Measurements from ENCODE around the gene TXNRD2.
A peak's percentile ranks its signal among the peaks of the same experiment; 100 is the strongest.

TXNRD2 gene

DNA sequence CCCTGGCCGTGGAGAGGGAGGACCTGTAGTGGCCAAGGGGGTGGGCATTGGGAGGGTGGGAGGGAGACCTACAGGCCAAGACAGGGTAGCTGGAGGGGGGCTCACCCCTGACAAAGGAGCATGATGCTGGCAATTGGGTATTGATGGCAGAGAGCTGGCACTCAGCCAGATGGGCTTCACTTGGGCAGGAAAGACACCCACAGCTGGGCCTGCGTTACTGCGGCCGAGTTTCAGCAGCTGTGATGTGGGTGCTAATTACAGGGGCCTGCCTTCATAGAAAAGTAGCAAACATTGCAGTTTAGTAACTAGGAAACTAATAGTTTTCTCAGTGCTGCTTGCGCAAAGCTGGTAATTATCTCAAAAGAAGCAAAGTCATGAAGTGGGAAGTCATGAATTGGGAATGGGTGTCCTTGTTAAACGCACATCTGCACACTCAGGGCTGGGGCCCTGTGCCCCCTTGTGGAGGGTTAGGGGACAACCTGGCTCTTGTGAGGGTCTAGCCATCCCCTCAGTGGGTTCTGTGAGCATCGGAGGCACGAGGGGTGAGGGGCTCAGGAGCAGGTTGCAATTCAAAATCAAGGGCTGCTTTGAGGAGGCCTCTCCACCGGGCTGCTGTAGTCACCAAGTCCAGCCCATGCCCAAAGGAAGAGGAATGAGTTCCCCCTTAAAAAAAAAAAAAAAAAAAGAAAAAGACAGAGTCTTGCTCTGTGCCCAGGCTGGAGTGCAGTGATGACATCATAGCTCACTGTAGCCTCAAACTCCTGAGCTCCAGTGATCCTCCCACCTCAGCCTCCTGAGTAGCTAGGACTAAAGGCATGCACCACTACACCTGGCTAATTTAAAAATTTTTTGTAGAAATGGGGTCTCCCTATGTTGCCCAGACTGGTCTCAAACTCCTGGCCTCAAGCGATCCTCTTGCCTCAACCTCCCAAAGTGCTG is 24.4 kb upstream of the TXNRD2 start:
- DNase-seq, result no peak

DNA sequence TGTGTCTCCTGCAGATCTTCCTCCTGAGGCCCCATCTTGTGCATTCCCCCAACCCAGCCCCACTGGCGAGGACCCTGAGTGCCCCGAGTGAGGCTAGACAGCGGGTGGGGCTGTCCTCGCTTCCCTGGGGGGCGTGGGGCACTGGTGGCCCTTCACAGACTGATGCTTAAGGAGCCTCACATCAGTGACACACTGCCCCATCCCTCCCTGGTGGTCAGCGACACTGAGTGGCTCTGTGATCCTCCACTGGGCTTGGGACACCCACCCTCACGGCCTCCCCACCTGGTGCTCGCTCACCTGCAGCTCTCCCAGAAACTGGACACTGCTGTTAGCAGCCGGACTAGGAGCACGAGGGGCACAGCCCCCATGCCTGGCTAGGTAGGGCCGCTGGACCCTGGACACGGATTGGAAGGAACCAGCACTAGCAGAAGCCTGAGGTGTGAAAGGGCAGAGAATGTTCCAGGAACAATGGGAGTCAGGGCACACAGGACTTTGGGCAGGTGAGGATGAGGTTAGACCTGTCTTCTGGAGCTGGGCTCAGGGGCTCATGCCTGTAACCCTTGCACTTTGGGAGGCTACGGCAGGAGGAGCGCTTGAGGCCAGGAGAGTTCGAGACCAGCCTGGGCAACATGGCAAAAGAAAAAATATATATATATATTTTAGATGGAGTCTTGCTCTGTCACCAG is 23.2 kb upstream of the TXNRD2 start:
- DNase-seq, result no peak

DNA sequence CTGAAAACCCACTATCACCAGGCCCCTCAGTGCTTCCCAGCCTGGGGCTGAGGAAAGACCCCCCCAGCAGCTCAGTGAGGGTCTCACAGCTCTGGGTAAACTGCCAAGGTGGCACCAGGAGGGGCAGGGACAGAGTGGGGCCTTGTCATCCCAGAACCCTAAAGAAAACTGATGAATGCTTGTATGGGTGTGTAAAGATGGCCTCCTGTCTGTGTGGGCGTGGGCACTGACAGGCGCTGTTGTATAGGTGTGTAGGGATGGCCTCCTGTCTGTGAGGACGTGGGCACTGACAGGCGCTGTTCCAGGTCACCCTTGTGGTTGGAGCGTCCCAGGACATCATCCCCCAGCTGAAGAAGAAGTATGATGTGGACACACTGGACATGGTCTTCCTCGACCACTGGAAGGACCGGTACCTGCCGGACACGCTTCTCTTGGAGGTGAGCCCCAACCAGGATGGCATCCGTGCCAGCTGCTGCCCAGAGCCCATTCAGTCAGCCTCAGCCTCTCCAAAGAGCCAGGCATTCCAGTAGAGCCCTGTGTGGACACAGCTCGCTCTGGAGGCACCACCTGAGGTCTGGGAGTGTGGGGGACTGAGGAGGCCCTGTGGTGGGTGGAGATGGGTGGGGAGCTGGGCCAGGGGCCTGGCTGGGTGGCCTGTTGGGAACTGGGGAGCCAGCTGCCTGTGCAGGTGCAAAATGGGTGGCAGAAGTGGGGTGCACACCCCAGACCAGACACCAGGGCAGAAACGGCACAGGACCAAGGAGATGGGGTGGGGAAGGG is 22.4 kb upstream of the TXNRD2 start:
- DNase-seq, result no peak

DNA sequence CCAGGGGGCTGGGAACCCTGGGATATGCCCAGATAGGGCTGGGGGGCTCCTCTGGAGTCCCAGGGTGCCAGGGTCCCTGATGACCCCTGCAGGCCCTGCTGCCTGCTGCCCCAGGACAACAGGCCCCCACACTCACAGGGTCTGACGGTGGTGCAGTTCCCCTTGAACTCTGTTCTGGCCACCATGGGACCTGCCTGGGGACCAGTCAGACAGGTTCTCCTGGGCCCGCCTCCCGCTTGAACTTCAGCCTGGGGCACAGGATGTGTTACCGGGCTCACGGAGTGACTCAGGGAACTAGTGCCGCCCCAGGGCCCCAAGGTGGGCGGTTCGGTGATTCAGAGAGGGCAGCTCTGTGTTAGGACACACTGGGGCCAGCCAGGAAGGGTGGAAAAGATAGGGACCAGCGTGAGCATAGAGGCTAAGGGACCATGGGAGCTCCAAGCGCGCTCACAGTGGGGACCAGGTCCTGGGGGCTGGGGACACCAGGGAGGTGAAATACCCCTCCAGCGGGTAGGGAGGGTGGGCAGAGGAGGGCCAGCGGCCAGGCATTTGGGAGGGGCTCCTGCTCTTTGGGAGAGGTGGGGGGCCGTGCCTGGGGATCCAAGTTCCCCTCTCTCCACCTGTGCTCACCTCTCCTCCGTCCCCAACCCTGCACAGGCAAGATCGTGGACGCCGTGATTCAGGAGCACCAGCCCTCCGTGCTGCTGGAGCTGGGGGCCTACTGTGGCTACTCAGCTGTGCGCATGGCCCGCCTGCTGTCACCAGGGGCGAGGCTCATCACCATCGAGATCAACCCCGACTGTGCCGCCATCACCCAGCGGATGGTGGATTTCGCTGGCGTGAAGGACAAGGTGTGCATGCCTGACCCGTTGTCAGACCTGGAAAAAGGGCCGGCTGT is 21.5 kb upstream of the TXNRD2 start:
- no peak for DNase-seq

DNA sequence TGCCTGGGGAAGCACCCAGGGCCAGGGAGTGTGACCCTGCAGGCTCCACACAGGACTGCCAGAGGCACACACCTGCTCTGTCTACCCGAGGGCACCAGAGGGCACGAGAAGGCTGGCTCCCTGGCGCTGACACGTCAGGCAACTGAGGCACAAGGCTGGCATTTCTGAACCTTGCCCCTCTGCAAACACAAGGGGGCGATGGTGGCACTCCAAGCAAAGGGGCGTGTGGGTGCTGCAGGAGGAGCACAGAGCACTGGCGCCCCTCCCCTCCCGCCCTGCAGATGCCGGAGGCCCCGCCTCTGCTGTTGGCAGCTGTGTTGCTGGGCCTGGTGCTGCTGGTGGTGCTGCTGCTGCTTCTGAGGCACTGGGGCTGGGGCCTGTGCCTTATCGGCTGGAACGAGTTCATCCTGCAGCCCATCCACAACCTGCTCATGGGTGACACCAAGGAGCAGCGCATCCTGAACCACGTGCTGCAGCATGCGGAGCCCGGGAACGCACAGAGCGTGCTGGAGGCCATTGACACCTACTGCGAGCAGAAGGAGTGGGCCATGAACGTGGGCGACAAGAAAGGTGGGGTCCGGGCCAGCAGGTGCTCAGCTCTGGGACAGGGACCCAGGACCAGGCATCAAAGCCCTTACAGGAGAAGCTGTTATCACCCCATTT is 20.8 kb upstream of the TXNRD2 start:
- peak; percentile 59 for DNase-seq

DNA sequence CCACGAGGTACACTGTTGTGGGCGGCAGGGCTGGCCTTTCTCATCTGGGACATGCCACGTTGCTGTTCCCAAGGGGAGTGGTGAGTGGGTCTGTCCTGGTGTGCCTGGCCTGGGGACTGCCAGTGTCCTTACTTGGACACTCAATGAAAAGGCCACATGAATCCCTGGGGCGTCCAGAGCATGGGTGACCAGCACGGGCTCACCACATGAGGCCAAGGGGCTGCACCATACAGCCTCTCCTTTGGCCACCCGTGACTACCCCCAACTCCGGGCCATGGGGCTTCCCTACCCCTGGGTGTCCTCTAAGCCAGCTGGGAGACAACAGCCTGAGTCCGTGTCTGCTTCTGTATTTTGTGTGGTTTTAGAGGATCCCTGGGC is 20.2 kb upstream of the TXNRD2 start:
- DNase-seq, result no peak

DNA sequence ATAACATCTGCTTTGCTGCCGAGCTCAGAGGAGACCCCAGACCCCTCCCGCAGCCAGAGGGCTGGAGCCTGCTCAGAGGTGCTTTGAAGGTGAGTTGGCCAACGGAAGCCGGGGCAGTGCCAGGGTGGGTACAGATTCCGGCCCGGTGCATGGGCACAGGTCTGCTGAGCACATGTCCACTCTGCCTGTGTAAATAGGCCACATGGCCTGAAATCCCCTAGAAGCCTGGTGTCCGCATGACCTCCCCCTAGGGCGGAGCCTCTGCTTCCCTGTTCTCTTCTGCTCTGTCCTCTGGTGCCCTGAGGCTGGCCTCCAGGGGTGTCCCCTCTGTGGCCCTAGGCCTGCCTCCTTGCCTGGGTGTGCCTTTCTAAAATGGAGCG is 19.6 kb upstream of the TXNRD2 start:
- no peak for DNase-seq

DNA sequence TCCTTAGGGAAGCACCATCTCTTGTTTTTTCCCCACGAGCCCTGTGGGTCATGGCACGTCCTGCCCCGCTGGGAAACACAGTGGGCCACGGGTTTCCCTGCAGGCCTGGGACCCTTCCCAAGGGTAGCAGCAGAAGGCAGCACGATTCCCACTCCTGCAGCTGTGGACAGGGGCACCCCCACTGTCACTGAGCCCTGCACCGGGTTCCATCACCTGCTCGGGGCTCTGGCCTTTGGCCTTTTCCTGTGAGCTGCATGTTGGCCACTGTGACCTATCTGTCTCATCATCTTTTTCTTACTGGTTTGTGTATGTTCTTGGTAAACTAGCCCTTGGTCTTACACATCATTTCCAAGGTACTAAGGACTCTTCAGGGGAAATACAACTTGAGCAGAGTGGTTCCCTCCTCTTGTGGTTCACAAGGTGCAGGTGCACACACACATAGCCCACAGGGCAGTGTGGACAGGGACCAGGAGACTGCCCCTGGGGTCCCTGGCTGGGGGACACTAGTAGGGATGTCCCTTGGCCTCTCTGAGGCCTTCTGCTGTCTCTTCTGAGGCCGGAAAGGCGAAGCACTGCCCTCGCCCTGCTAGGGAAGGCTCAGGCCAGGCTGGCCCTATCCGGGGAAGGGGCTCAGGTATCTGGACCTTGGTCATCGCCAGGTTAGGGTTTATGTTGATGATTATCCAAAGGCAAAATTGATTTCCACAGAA is 19.0 kb upstream of the TXNRD2 start:
- no peak for DNase-seq

DNA sequence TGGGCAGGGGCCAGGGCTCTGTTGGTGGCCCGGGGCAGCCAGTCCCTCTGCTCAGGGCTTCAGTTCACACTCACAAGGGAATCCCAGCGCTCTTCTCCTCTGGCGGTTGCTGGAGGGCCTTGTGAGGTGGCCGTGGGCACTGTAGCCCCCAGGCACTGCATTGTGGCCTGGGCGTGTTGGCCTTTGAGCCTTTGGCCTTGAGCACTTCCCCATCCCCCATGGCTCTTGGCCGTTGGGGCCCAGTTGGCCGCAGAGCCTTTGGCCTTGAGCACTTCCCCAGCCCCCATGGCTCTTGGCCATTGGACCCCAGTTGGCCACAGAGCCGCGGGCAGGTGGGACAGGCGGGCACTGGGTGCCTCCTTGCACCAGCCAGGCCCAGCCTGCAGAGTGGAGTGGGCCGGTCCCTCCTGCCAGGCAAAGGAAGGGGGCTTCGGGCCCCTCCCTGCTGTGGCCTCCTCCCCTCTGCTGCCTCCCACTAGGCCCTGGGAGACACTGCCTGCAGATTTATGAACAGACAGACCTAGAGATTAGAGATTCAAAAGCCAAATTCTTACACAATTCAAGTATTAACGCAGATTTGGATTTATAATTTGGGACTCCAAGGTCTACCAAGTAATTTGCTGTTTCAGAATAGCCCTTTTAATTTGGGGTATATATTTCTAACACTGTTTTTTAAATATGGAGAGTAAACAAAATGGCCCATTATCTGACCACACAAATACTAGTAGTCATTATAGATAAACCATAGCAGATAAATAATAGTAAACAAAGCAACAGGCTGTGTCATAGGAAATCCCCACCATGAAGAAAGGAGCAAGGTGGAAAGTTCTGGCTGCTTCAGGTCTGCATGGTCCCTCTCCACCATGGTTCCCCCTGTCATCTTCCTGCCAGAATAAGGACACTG is 18.2 kb upstream of the TXNRD2 start:
- no peak for DNase-seq

DNA sequence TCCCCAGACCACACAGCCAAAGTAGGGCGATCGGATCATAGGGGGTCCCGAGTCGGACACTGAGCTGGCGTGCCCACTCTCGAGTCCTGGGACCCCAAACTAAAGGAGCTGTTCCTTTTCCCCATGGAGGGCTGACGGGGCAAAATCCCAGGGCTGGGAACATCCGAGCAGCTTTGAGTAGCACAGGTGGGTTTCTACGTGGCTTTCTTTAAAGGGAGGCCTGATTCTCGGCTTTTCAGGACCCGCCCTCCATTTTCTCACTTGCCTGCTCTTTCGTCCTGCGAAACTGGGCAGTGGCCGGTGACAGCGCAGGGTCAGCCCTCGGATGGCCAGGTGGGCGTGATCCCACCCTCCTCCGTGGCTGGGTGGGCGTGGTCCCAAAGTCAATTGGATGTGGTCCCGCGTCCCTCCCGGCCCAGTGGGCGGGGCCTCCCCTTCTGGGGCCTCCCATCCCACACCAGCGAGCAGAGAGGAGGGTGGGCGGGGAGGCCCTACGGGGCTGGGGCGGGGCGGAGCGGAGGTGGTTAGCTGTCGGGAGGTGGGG is 17.5 kb upstream of the TXNRD2 start:
- DNase-seq, result no peak

DNA sequence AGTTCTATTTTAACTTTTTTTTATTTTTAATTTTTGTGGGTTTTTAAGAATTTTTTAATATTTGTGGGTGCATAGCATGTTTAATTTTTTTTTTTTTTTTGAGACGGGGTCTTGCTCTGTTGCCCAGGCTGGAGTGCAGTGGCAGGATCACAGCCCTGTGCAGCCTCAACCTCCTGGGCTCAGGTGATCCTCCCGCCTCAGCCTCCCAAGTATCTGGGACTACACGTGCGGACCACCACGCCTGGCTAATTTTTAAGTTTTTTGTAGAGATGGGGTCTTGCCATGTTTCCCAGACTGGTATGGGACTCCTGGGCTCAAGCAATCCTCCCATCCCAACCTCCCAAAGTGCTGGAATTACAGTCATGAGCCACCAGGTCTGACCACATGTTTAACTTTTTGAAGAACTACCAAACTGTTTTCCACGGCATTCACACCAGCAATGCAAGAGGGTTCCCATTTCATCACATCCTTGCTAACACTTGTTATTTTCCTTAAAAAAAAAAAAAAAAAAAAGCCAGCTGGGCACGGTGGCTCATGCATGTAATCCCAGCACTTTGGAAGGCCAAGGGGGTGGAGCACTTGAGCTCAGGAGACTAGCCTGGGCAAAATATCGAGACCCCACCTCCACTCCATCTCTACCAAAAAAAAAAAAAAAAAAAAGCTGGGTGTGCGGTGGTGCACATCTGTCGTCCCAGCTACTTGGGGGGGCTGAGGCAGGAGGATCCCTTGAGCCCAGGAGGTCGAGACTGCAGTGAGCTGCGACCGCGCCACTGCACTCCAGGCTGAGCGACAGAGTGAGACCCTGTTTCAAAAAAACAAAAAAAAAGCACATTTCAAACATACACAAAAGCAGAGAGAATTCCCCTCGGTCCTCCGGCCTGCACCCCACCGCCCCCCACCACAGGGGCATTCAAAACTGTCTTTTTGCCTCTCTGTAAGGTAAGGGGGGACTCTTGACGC is 16.7 kb upstream of the TXNRD2 start:
- DNase-seq, result no peak

DNA sequence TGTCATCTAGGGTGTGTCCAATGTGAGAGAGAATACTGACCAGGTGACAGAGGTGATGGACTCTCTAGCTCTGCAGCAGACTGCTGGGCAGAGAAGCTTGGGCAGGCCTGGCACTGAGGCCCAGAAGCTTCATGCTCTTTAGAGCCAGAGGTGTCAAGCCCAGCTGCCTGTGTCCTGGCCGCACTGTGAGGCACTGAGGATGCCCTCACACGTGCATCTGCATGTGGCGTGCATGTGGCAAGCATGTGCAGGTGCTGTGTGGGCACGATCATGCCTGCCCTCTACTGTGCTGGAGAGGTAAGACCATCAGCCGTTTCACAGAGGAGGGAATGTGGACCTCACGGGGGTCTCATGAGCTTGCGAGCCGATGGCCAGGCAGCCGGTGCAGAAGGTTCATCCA is 15.8 kb upstream of the TXNRD2 start:
- no peak for DNase-seq

DNA sequence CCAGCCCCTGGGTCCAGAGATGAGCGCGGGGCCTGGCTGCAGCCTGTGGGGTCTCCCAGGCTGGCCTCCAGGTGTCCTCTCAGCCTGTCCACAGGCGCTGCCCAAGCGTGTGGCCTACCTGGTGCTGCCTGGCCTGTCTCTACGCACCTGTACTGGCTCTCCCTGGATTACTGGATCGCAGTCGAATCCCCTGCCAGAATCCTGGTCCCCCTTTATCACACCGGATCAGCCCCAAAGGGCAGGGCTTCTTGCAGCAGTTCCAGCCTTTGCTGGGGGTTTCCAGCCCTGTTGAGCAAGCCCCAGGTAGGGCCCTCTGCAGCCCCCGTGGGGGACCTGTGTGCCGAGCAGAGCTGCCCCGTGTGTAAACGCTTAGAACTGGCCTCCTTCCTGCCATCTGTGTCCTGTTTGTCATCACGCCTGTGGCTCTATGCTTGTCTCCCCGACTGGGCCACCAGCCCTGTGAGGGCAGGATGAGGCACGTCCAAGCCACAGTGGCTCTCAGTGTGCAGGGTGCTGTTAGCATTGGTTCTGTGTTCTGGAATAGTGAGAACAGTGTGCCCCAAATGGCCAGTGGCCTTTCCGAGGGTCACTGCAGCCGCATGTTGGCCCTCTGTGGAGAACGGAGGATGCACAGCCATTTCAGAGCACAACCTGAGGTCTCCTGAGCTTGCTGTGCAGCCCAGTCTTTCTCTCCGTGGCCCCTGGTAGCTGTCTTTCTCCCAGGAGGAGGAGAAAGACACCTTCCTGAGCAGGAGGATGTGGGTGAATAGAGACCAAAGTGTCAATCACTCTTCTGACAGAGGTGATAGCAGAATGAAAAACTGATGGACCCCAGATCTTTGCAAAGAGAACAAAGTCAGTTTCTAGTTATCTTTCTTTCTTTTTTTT is 13.9 kb upstream of the TXNRD2 start:
- no peak for DNase-seq

DNA sequence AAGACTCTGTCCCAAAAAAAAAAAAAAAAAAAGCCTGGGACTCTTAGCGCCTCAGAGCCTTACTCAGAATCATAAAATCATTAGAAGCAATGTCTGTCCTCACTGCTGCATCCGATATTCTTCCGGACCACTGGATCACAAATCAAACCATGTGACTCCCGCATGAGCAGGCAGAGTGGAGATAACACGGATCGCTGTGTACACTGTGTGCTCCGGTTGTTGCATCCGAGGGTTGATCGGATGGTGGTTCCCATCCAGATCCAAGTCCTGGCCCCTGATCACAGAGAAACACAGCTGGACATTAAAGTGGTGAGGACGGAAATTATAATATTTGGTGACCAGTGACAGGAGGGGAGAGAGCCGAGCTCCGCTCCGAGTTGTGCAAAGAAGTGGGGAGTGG is 9.7 kb upstream of the TXNRD2 start:
- DNase-seq, result no peak

DNA sequence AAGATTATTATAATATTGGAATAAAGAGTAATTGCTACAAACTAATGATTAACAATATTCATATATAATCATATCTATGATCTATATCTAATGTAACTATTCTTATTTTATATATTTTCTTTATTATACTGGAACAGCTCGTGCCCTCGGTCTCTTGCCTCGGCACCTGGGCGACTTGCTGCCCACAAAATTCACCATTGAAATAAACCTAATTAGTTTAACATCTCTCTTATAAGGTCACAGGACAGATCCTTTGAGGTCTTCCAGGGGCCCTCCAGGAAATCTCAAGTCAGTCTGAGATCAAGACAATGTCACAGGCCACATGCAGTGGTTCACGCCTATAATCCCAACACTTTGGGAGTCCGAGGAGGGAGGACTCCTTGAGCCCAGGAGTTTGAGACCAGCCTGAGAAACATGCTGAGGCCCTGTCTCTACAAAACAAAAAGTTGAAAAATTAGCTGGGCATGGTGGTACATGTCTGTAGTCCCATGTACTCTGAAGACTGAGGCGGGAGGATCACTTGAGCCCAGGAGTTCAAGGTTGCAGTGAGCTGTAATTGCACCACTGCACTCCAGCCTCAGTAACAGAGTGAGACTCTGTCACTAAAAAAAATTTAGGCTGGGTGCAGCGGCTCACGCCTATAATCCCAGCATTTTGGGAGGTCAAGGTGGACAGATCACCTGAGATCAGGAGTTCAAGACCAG is 6.6 kb upstream of the TXNRD2 start:
- no peak for DNase-seq

DNA sequence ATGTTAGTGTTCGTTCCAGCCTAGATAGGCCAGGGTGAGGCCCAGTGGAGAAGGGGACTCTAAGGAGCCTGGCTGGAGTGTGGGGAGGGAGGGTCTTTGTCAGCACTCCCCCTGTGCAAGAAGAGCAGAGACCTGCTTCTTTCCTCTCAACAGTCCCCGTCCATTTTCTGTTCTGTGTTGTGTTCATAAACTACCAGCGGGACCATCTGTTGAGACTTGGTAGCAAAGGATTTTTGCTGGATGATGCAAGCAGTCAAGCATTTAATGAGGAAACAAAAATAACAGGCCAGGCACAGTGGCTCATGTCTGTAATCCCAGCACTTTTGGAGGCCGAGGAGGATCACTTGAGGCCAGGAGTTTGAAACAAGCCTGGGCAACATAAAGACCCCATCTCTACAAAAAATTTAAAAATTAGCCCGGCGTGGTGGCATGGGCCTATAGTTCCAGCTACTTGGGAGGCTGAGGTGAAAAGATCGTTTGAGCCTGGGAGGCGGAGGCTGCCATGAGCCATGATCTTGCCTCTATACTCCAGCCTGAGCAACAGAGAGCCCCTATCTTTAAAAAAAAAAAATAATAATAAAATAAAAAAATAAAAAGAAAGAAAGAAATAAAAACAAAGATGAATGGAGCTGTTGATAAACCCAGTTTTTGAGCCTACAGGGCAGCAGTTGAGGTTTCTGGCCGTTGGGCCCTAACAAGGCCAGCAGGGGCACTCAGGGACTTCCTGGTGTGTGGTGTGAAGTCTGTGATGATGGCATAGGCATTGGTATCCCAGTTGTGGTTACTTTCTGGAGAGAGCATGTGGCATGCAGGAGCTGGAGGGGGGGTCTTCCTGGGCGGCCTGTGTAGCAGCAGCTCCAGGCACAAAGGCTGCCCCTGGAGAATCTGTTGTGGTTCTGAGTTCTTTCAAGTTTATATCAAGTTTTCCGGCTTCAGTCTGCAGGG is 1.7 kb upstream of the TXNRD2 start:
- no peak for DNase-seq
